Endodermal cell (in vitro differentiated cells): ENCODE results near the gene ADD1. TPM values are rescaled to one million over a fixed set of nuclear protein-coding genes. Genes with fewer than 3 reads are reported as not detected.

Experiments used
- DNase-seq: peaks from one replicate; pipeline ENCODE4 v3.0.0-alpha.2; 2017
- H3K27ac ChIP-seq: 2 replicates; pipeline ENCODE4 v1.5.1; 2013; ENCODE audit warnings: mild to moderate bottlenecking, low read depth, low read length, moderate library complexity
- H3K27me3 ChIP-seq: 2 replicates; pipeline ENCODE4 v1.6.1; 2013; ENCODE audit warnings: mild to moderate bottlenecking, low read length, moderate library complexity; ENCODE audit not compliant: insufficient read depth, control insufficient read depth, poor library complexity, severe bottlenecking
- H3K36me3 ChIP-seq: 2 replicates; pipeline ENCODE4 v1.7.0; 2013; ENCODE audit warnings: mild to moderate bottlenecking, low read length, moderate library complexity; ENCODE audit not compliant: control insufficient read depth, insufficient read depth
- H3K4me1 ChIP-seq: one replicate; pipeline ENCODE4 v1.7.0; 2013; ENCODE audit warnings: low read length; ENCODE audit not compliant: control insufficient read depth, insufficient read depth
- H3K4me3 ChIP-seq: 2 replicates; pipeline ENCODE4 v1.5.1; 2013; ENCODE audit warnings: mild to moderate bottlenecking, low read length, moderate library complexity
- H3K9ac ChIP-seq: 2 replicates; pipeline ENCODE4 v1.6.1; 2013; ENCODE audit warnings: mild to moderate bottlenecking, low read length, moderate library complexity; ENCODE audit not compliant: poor library complexity, severe bottlenecking; ENCODE audit errors: extremely low read depth
- H3K9me3 ChIP-seq: 2 replicates; pipeline ENCODE4 v1.6.1; 2013; ENCODE audit warnings: mild to moderate bottlenecking, low read length, moderate library complexity; ENCODE audit not compliant: control insufficient read depth
- H3K27ac Mint-ChIP-seq: 2 replicates; pipeline ENCODE4 v1.8.0; 2020; ENCODE audit warnings: mixed read lengths
- H3K27me3 Mint-ChIP-seq: 2 replicates; pipeline ENCODE4 v1.8.0; 2021; ENCODE audit warnings: mild to moderate bottlenecking, mixed read lengths; ENCODE audit not compliant: insufficient read depth
- H3K36me3 Mint-ChIP-seq: 2 replicates; pipeline ENCODE4 v1.8.0; 2020; ENCODE audit warnings: low read depth, mixed read lengths
- H3K4me1 Mint-ChIP-seq: 2 replicates; pipeline ENCODE4 v1.8.0; 2020; ENCODE audit warnings: mixed read lengths
- H3K4me3 Mint-ChIP-seq: 2 replicates; pipeline ENCODE4 v1.8.0; 2020; ENCODE audit warnings: mild to moderate bottlenecking, moderate library complexity, mixed read lengths
- H3K9me3 Mint-ChIP-seq: 2 replicates; pipeline ENCODE4 v1.8.0; 2020; ENCODE audit warnings: mild to moderate bottlenecking, mixed read lengths
- CTCF ChIP-seq: fragments of 200-600 bp; sonication (generic); conservative IDR thresholded peaks from 2 replicates; pipeline ENCODE4 v1.5.0; 2021; ENCODE audit warnings: antibody characterized with exemption, mild to moderate bottlenecking
- WGBS, 2 experiments: methylation state at CpG; one replicate each; pipeline versions ENCODE4 v1.1.5 to v1.1.7; 2013; ENCODE audit warnings: missing lambda C conversion rate in 2 of 2, mixed read lengths in 1 of 2; ENCODE audit not compliant: insufficient coverage in 1 of 2, insufficient read length in 1 of 2; 5-methylcytosine and 5-hydroxymethylcytosine counted together
- total RNA-seq, 2 donors: library from RNA; stranded (reverse); fragmentation: NEBNext Ultra II Directional in 1 of 2; extraction: Animal tissue kit (Norgen Biotek cat#: 25700) in 1 of 2; gene quantifications; 2 replicates in 1 of 2; 3 replicates in 1 of 2; pipeline ENCODE4 v1.2.1, GENCODE V29; 2021

The ADD1 gene
- total RNA-seq, 2 donors from 2014 or later, result 231 to 257 TPM

GRCh38 chr4:2932321-2932950 is 88.8 kb downstream of the ADD1 start:
- Histone ChIP-seq H3K27me3 (no peaks in the 10 kb centered on the region), H3K9me3 (no peaks in the 10 kb centered on the region), H3K4me3 (no peak overlapping the region), H3K9ac (no peak overlapping the region), H3K4me1 (peaks cover 15% of the 10 kb centered on the region), H3K27ac (no peak overlapping the region), H3K36me3 (peaks cover 37% of the 10 kb centered on the region)
- peaks cover 29% of the 10 kb centered on the region for H3K36me3 Mint-ChIP-seq
- peak overlapping the region; percentile 75 for H3K4me3 Mint-ChIP-seq
- no peak for DNase-seq
- H3K27me3 Mint-ChIP-seq, result no peaks in the 10 kb centered on the region
- H3K9me3 Mint-ChIP-seq, result no peaks in the 10 kb centered on the region
- H3K4me1 Mint-ChIP-seq, result peaks cover 25% of the 10 kb centered on the region
- TF ChIP-seq CTCF, result no peak
- WGBS, 2 experiments, result 94 to 97% methylated on average over 7 to 18 of the region's 18 CpGs
- peak overlapping the region; percentile 48 for H3K27ac Mint-ChIP-seq

- no peaks in the 10 kb centered on the region for H3K27me3 Mint-ChIP-seq
- Histone ChIP-seq H3K4me3 (peak overlapping the region; percentile 77), H3K9me3 (no peaks in the 10 kb centered on the region), H3K36me3 (peaks cover 37% of the 10 kb centered on the region), H3K27me3 (no peaks in the 10 kb centered on the region), H3K9ac (no peak overlapping the region), H3K4me1 (peaks cover 18% of the 10 kb centered on the region), H3K27ac (no peak overlapping the region)
- H3K4me1 Mint-ChIP-seq, result peaks cover 27% of the 10 kb centered on the region
- 95 to 96% methylated on average over 5 to 15 of the region's 15 CpGs for WGBS, 2 experiments
- peak overlapping the region; percentile 81 for H3K27ac Mint-ChIP-seq
- DNase-seq, result peak; percentile 55
- no peak for TF ChIP-seq CTCF
- H3K36me3 Mint-ChIP-seq, result peaks cover 29% of the 10 kb centered on the region
- peak overlapping the region; percentile 75 for H3K4me3 Mint-ChIP-seq
- no peaks in the 10 kb centered on the region for H3K9me3 Mint-ChIP-seq
Measured at GRCh38 chr4:2932951-2933565, 89.4 kb downstream of the ADD1 start.

- H3K27ac Mint-ChIP-seq, result no peak overlapping the region
- H3K4me1 ChIP-seq, result peaks cover 18% of the 10 kb centered on the region
- H3K27ac ChIP-seq, result no peak overlapping the region
- WGBS, 2 experiments, result 38 to 54% methylated on average over 9 to 31 of the region's 31 CpGs
- peaks cover 29% of the 10 kb centered on the region for H3K36me3 Mint-ChIP-seq
- peak overlapping the region; percentile 77 for H3K4me3 ChIP-seq
- H3K9ac ChIP-seq, result peak overlapping the region; percentile 11
- no peaks in the 10 kb centered on the region for H3K9me3 ChIP-seq
- TF ChIP-seq CTCF, result no peak
- H3K4me3 Mint-ChIP-seq, result peak overlapping the region; percentile 75
- no peak for DNase-seq
- H3K9me3 Mint-ChIP-seq, result no peaks in the 10 kb centered on the region
- H3K36me3 ChIP-seq, result peaks cover 38% of the 10 kb centered on the region
- no peaks in the 10 kb centered on the region for H3K27me3 Mint-ChIP-seq
- no peaks in the 10 kb centered on the region for H3K27me3 ChIP-seq
- H3K4me1 Mint-ChIP-seq, result peaks cover 27% of the 10 kb centered on the region
Measured at GRCh38 chr4:2933566-2934076, 90.0 kb downstream of the ADD1 start.
